GM12892 (cell line): ENCODE measurements around the gene RASGEF1C.

Experiments
- POLR2A ChIP-seq: IDR thresholded peaks from 2 replicates; pipeline ENCODE4 v1.6.1; 2011; ENCODE audit warnings: low read depth, low read length, control low read depth
- POLR2AphosphoS5 ChIP-seq: IDR thresholded peaks from 2 replicates; pipeline ENCODE4 v1.6.1; 2011; ENCODE audit warnings: low read depth, low read length, control low read depth

DNA sequence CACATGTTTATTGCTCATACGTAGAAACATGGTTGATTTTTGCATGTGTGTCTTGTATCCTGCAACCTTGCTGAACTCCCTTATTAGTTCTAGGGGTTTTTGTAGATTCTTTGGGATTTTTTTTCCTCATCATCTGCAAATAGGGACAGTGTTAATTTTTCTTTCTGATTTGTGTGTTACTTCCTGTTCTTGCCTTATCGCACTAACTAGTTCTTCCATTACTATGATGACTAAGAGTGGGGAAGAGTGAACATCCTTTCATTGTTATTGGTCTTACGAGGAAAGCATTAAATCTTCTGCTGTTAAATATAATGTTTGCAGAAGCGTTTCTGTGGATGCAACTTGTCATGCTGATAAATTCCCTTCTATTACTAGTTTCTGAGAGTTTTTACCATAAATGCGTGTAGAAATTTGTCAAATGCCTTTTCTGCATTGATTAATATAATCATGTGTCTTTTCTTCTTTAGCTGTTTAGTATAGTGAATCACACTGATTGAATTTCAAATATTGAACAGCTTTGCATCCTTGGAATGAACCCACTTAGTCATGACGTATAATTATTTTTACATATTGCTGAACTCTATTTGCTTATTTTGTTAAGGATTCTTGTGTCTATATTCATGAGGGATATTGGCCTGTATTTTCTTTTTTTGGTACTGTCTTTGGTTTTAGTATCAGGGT lies 105.4 kb downstream of the RASGEF1C start:
- TF ChIP-seq POLR2A: no peak
- TF ChIP-seq POLR2AphosphoS5: no peak
